ENCODE results near the gene RPL21. TPM values are rescaled to one million over a fixed set of nuclear protein-coding genes. Genes with fewer than 3 reads are reported as not detected.

RPL21 gene
- total RNA-seq, 1 experiment from 2014 or later: 986 TPM

- ChIA-PET POLR2A (ENCODE audit: low non-redundant PET) (no interaction called here), CTCF (no interaction called here)
- Histone ChIP-seq H3K27ac (ENCODE audit: low read depth, low read length, poor library complexity, severe bottlenecking) (no peak overlapping the region), H3K9me3 (ENCODE audit: low read depth, low read length, poor library complexity, severe bottlenecking) (no peaks in the 10 kb centered on the region), H3K27me3 (replicated peaks; ENCODE audit: insufficient read depth, low read depth, low read length, poor library complexity) (peaks cover 3% of the 10 kb centered on the region), H3K36me3 (ENCODE audit: insufficient read depth, low read length, poor library complexity, severe bottlenecking) (no peaks in the 10 kb centered on the region), H3K4me1 (ENCODE audit: insufficient read depth, low read length, poor library complexity, severe bottlenecking) (no peaks in the 10 kb centered on the region), H3K4me3 (ENCODE audit: low read depth, low read length, poor library complexity, severe bottlenecking) (no peak overlapping the region)
- intact Hi-C loops (cut with micrococcal nuclease; ENCODE audit: unreplicated experiment): no loop called here
- BruUV-seq (replicated peaks): no TSS peak
- DNase-seq (ENCODE audit: low spot score): no peak
- TF ChIP-seq EZH2 (IDR thresholded peaks at IDR 0.05; ENCODE audit: borderline replicate concordance, low read depth, low read length, poor library complexity, severe bottlenecking): no peak
- TF ChIP-seq CTCF (conservative IDR thresholded peaks at IDR 0.05; ENCODE audit: low read depth, low read length): no peak
Measured at GRCh38 chr13:27233964-27234363, 17.4 kb upstream of the RPL21 start.

- Histone ChIP-seq H3K4me3 (ENCODE audit: low read depth, low read length, poor library complexity, severe bottlenecking) (no peak overlapping the region), H3K4me1 (ENCODE audit: insufficient read depth, low read length, poor library complexity, severe bottlenecking) (no peaks in the 10 kb centered on the region), H3K27ac (ENCODE audit: low read depth, low read length, poor library complexity, severe bottlenecking) (no peak overlapping the region), H3K36me3 (ENCODE audit: insufficient read depth, low read length, poor library complexity, severe bottlenecking) (no peaks in the 10 kb centered on the region), H3K27me3 (replicated peaks; ENCODE audit: insufficient read depth, low read depth, low read length, poor library complexity) (peaks cover 5% of the 10 kb centered on the region), H3K9me3 (ENCODE audit: low read depth, low read length, poor library complexity, severe bottlenecking) (no peaks in the 10 kb centered on the region)
- intact Hi-C loops (cut with micrococcal nuclease; ENCODE audit: unreplicated experiment): no loop called here
- no peak for TF ChIP-seq CTCF (conservative IDR thresholded peaks at IDR 0.05; ENCODE audit: low read depth, low read length)
- no TSS peak for BruUV-seq (replicated peaks)
- ChIA-PET CTCF (no interaction called here), POLR2A (ENCODE audit: low non-redundant PET) (no interaction called here)
- DNase-seq (ENCODE audit: low spot score): no peak
Measured at GRCh38 chr13:27236478-27236877, 14.9 kb upstream of the RPL21 start.

- H3K9me3 ChIP-seq (ENCODE audit: low read depth, low read length, poor library complexity, severe bottlenecking): no peaks in the 10 kb centered on the region
- POLR2A ChIA-PET (ENCODE audit: low non-redundant PET): no interaction called here
- H3K36me3 ChIP-seq (ENCODE audit: insufficient read depth, low read length, poor library complexity, severe bottlenecking): no peaks in the 10 kb centered on the region
- no peak for DNase-seq (ENCODE audit: low spot score)
- H3K27me3 ChIP-seq (replicated peaks; ENCODE audit: insufficient read depth, low read depth, low read length, poor library complexity): peaks cover 2% of the 10 kb centered on the region
- no peak overlapping the region for H3K27ac ChIP-seq (ENCODE audit: low read depth, low read length, poor library complexity, severe bottlenecking)
- intact Hi-C loops (cut with micrococcal nuclease; ENCODE audit: unreplicated experiment): no loop called here
- no peak overlapping the region for H3K4me3 ChIP-seq (ENCODE audit: low read depth, low read length, poor library complexity, severe bottlenecking)
- no peaks in the 10 kb centered on the region for H3K4me1 ChIP-seq (ENCODE audit: insufficient read depth, low read length, poor library complexity, severe bottlenecking)
- BruUV-seq (replicated peaks): no TSS peak
- TF ChIP-seq CTCF (conservative IDR thresholded peaks at IDR 0.05; ENCODE audit: low read depth, low read length): no peak
- TF ChIP-seq EZH2 (IDR thresholded peaks at IDR 0.05; ENCODE audit: borderline replicate concordance, low read depth, low read length, poor library complexity, severe bottlenecking): no peak
- CTCF ChIA-PET: interaction anchor here (0.7 kb wide), 1 partner anchor 234 kb away, joined by 3 read pairs; no protein-coding TSS in a partner anchor
Measured at GRCh38 chr13:27242702-27243101, 8.7 kb upstream of the RPL21 start.

Measured in A673 (cell line).